ENCODE measurements around the gene SLC43A3.

The SLC43A3 gene

DNA sequence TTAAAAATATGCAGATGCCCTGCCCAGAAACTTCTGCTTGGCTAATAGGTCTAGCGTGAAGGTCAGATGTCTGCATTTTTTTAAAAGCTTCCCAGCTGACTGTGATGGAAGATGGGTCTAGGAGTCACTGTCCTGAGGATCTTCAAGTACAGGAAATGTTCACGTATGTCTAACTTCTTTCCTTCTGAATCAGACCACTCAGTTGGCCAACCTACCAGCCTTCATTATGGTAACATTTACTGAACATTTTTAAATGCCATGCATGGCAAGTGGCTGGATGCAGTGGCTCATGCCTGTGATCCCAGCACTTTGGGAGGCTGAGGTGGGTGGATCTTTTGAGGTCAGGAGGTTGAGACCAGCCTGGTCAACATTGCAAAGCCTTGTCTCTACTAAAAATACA is 35.4 kb downstream of the SLC43A3 start:
- Mint-ChIP-seq H3K27ac (no peak overlapping the region), H3K36me3 (ENCODE audit: low read depth) (no peaks in the 10 kb centered on the region), H3K27me3 (ENCODE audit: low read depth) (peaks cover 17% of the 10 kb centered on the region), H3K4me1 (peaks cover 1% of the 10 kb centered on the region), H3K4me3 (no peak overlapping the region), H3K9me3 (no peaks in the 10 kb centered on the region)
- TF ChIP-seq, protein P1, sequence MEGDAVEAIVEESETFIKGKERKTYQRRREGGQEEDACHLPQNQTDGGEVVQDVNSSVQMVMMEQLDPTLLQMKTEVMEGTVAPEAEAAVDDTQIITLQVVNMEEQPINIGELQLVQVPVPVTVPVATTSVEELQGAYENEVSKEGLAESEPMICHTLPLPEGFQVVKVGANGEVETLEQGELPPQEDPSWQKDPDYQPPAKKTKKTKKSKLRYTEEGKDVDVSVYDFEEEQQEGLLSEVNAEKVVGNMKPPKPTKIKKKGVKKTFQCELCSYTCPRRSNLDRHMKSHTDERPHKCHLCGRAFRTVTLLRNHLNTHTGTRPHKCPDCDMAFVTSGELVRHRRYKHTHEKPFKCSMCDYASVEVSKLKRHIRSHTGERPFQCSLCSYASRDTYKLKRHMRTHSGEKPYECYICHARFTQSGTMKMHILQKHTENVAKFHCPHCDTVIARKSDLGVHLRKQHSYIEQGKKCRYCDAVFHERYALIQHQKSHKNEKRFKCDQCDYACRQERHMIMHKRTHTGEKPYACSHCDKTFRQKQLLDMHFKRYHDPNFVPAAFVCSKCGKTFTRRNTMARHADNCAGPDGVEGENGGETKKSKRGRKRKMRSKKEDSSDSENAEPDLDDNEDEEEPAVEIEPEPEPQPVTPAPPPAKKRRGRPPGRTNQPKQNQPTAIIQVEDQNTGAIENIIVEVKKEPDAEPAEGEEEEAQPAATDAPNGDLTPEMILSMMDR (IDR thresholded peaks at IDR 0.05; ENCODE audit: unreplicated experiment in 3 of 3): no peak

DNA sequence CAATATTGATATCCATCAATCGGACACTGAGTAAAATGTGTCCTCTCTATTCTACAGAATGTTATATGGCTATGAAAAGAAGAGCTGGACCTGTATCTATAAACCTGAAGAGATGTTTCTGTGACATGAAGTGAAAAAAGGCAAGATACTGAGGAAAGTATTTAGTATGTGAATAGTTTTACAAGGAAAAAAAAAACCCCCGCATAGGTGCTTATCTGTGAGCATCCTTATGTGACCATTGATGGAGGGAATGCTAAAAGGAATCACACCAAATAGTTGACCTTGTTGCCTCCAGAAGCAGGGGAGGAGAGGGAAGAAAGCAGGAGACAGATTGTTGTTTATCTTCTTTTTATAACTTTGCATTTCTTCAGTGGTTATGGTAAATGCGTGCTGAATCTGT is 35.8 kb downstream of the SLC43A3 start:
- H3K27ac Mint-ChIP-seq: no peak overlapping the region
- H3K9me3 Mint-ChIP-seq: no peaks in the 10 kb centered on the region
- peaks cover 17% of the 10 kb centered on the region for H3K27me3 Mint-ChIP-seq (ENCODE audit: low read depth)
- TF ChIP-seq, protein P1 (IDR thresholded peaks at IDR 0.05; ENCODE audit: unreplicated experiment in 3 of 3): no peak
- peaks cover 5% of the 10 kb centered on the region for H3K4me1 Mint-ChIP-seq
- no peaks in the 10 kb centered on the region for H3K36me3 Mint-ChIP-seq (ENCODE audit: low read depth)
- H3K4me3 Mint-ChIP-seq: no peak overlapping the region

DNA sequence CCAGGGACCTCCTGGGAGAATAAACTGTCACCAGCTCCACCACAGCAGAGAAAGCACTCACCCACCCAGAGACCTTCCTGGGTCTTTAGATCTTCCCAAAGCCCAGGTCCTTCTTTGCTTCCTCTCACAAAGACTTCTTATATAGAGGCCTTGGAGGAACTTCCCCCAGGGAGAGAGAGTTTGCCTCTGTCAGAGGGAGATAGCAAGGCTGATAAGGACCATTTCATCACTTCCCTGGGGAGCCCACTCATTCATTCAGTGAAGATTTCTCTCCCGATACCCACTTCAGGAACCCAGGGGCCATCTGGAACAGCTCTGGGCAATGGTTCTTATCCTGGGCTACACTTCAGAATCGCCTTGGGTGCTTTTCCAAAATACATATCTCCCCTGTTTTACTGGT is 36.4 kb downstream of the SLC43A3 start, which contains the start of gene PRG2:
Gene PRG2, minus strand, starts transcription at position 116 of the 400 bp plus-strand sequence. CDS start 706 bp downstream, outside the sequence.
- TF ChIP-seq, protein P1 (IDR thresholded peaks at IDR 0.05; ENCODE audit: unreplicated experiment in 3 of 3): no peak
- H3K4me3 Mint-ChIP-seq: no peak within 1 kb of the TSS
- H3K9me3 Mint-ChIP-seq: no peaks in the 10 kb centered on the region
- H3K27ac Mint-ChIP-seq: no peak within 1 kb of the TSS
- H3K4me1 Mint-ChIP-seq: peaks cover 8% of the 10 kb centered on the region
- no peaks in the 10 kb centered on the region for H3K36me3 Mint-ChIP-seq (ENCODE audit: low read depth)
- peaks cover 17% of the 10 kb centered on the region for H3K27me3 Mint-ChIP-seq (ENCODE audit: low read depth)

DNA sequence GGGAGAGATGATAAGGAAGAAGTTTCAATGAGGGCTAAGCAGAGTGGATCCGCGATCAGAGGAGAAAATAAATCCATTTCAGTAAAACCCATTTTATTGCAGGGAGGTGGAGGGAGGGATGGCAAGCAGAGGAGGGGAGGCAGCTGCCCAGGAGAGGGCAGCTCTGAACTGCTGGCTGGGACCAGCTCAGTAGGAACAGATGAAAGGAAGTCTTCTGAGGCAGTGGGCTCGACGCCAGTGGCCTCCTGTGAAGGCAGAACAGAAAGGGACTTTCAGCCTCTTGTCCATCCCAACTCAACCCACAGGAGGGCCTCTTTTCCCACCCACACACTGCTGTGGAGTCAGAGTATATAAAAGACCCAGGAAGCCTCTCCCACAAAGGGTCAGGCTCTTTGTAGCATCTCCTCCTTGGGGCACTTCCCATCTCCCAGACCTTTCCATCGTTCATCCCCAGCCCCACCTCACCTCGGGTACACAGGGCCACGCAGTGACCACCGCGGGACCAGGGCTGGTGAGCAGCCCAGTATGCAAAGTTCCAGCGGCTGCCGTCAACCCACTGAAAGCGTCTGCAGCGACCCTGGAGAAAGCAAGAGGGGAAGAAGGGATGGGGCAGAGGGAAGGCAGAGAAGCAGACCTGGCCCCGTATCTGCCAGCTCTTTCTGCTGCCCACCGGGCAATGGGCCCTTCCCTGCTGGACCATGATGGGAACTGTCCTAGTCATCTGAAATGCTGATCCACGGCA is 39.5 kb downstream of the SLC43A3 start:
- Mint-ChIP-seq H3K27ac (no peak overlapping the region), H3K36me3 (ENCODE audit: low read depth) (no peaks in the 10 kb centered on the region), H3K9me3 (no peaks in the 10 kb centered on the region), H3K27me3 (ENCODE audit: low read depth) (peaks cover 15% of the 10 kb centered on the region), H3K4me3 (no peak overlapping the region), H3K4me1 (peaks cover 8% of the 10 kb centered on the region)
- TF ChIP-seq, protein P1 (IDR thresholded peaks at IDR 0.05; ENCODE audit: unreplicated experiment in 3 of 3): no peak

DNA sequence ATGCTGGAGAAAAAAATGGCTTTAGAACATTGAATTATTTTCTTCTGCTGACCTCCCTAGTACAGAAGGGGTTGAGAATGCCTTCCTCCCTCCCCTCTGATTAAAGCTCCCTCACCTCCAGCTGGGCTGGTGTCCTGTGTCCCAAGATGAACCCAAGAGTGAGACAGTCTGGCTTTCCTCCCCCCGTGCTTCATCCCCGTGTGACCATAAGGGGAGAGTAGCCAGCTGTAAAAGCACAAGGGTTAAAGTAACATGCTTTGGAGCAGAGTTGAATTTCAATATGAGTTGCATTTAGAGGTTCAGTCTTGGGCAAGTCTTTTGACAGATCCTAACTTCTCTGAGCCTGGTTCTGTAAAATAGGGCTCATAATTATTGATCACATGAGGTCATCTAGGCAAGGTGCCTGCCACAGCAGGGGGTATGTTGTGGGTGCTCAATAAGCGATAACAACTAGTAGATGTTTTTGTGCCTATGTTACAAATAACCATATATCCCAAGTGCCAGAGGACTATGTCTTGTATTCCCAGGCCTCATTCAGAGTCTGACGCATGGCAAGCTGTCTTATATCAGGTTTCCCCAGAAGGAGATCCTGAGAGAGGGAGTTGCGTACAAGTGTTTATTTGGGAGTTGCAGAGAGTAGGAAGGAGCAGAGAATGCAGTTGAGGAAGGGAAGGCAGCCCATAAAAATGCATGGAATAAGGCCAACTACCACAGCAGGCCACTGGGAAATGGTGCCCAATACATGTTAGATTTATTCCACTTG is 40.6 kb downstream of the SLC43A3 start:
- H3K4me1 Mint-ChIP-seq: peaks cover 8% of the 10 kb centered on the region
- TF ChIP-seq, protein P1 (IDR thresholded peaks at IDR 0.05; ENCODE audit: unreplicated experiment in 3 of 3): no peak
- H3K9me3 Mint-ChIP-seq: no peaks in the 10 kb centered on the region
- H3K27me3 Mint-ChIP-seq (ENCODE audit: low read depth): peaks cover 14% of the 10 kb centered on the region
- H3K27ac Mint-ChIP-seq: no peak overlapping the region
- H3K4me3 Mint-ChIP-seq: no peak overlapping the region
- no peaks in the 10 kb centered on the region for H3K36me3 Mint-ChIP-seq (ENCODE audit: low read depth)
